HEK293 (cell line): ENCODE results near the gene NTSR1.

Experiments used
- CTCF ChIA-PET: fragments of 350-600 bp; formaldehyde crosslinking; extraction: SDS; loops from one replicate; lab custom pipeline; 2021; ENCODE audit warnings: antibody characterized with exemption; lab: Yijun Ruan, JAX
- POLR2A ChIA-PET: fragments of 300-600 bp; formaldehyde crosslinking; extraction: SDS; loops from one replicate; lab custom pipeline; 2020; ENCODE audit warnings: antibody characterized with exemption, inconsistent platforms; lab: Yijun Ruan, JAX
- H3K27ac ChIP-seq: fragments of 200-500 bp; sonication (Bioruptor generic); 2 replicates; pipeline ENCODE4 v1.5.1; 2014; ENCODE audit warnings: low read depth, low read length, control low read depth, inconsistent platforms; ENCODE audit errors: extremely low read depth
- H3K36me3 ChIP-seq, 2 experiments: fragments of 200-500 bp in 1 of 2; sonication (Bioruptor generic) in 1 of 2; 1 replicate in 1 of 2; 2 replicates in 1 of 2; pipeline ENCODE4 v1.5.1; 2014 to 2017; ENCODE audit warnings: inconsistent platforms in 2 of 2, low read length in 2 of 2; ENCODE audit not compliant: control insufficient read depth in 2 of 2, insufficient read depth in 1 of 2
- H3K4me1 ChIP-seq: fragments of 200-500 bp; sonication (Bioruptor generic); 2 replicates; pipeline ENCODE4 v1.5.1; 2014; ENCODE audit warnings: mild to moderate bottlenecking, low read length, inconsistent platforms; ENCODE audit not compliant: control insufficient read depth, insufficient read depth
- H3K4me3 ChIP-seq: 2 replicates; pipeline ENCODE4 v1.5.1; 2011; ENCODE audit warnings: low read depth, mild to moderate bottlenecking, control low read depth, low read length, moderate library complexity
- H3K9me3 ChIP-seq: fragments of 200-500 bp; sonication (Bioruptor generic); 2 replicates; pipeline ENCODE4 v1.5.1; 2014; ENCODE audit warnings: low read depth, low read length, inconsistent platforms; ENCODE audit not compliant: control insufficient read depth, insufficient read depth
- FEZF1 ChIP-seq: fragments of 450-650 bp; formaldehyde crosslinking; IDR thresholded peaks from 2 replicates; pipeline ENCODE4 v1.5.1; 2016; ENCODE audit warnings: missing biosample characterization, missing genetic modification characterization
- GLIS1 ChIP-seq: fragments of 450-650 bp; formaldehyde crosslinking; IDR thresholded peaks from 2 replicates; pipeline ENCODE4 v1.5.1; 2016; ENCODE audit warnings: missing biosample characterization, missing genetic modification characterization
- ZBTB21 ChIP-seq: fragments of 450-650 bp; formaldehyde crosslinking; IDR thresholded peaks from 2 replicates; pipeline ENCODE4 v1.5.1; 2017; ENCODE audit warnings: missing biosample characterization, missing genetic modification characterization
- ZNF133 ChIP-seq: fragments of 450-650 bp; formaldehyde crosslinking; IDR thresholded peaks from 2 replicates; pipeline ENCODE4 v1.5.1; 2016; ENCODE audit warnings: missing biosample characterization, missing genetic modification characterization
- ZNF19 ChIP-seq: fragments of 450-650 bp; formaldehyde crosslinking; IDR thresholded peaks from 2 replicates; pipeline ENCODE4; 2016; ENCODE audit warnings: missing biosample characterization, missing genetic modification characterization, low read depth
- ZNF2 ChIP-seq: fragments of 450-650 bp; formaldehyde crosslinking; IDR thresholded peaks from 2 replicates; pipeline ENCODE4 v1.5.1; 2016; ENCODE audit warnings: missing biosample characterization, missing genetic modification characterization
- ZNF248 ChIP-seq: fragments of 450-650 bp; formaldehyde crosslinking; IDR thresholded peaks from 2 replicates; pipeline ENCODE4 v1.5.1; 2017; ENCODE audit warnings: missing biosample characterization, missing genetic modification characterization
- ZNF324 ChIP-seq: fragments of 450-650 bp; formaldehyde crosslinking; IDR thresholded peaks from 2 replicates; pipeline ENCODE4 v1.5.1; 2016; ENCODE audit warnings: missing biosample characterization, missing genetic modification characterization
- ZNF335 ChIP-seq: fragments of 450-650 bp; formaldehyde crosslinking; conservative IDR thresholded peaks from 2 replicates; pipeline ENCODE4 v1.5.1; 2016; ENCODE audit warnings: missing biosample characterization, missing genetic modification characterization
- ZNF350 ChIP-seq: fragments of 450-650 bp; formaldehyde crosslinking; IDR thresholded peaks from 2 replicates; pipeline ENCODE4 v1.5.0; 2017; ENCODE audit warnings: missing biosample characterization, mild to moderate bottlenecking, missing genetic modification characterization
- ZNF391 ChIP-seq: fragments of 450-650 bp; formaldehyde crosslinking; IDR thresholded peaks from 2 replicates; pipeline ENCODE4 v1.5.1; 2016; ENCODE audit warnings: low read depth, missing biosample characterization, missing genetic modification characterization, borderline replicate concordance
- ZNF394 ChIP-seq: fragments of 450-650 bp; formaldehyde crosslinking; IDR thresholded peaks from 2 replicates; pipeline ENCODE4 v1.5.1; 2016; ENCODE audit warnings: missing biosample characterization, missing genetic modification characterization, mild to moderate bottlenecking, moderate library complexity, borderline replicate concordance
- ZNF404 ChIP-seq: fragments of 450-650 bp; formaldehyde crosslinking; IDR thresholded peaks from 2 replicates; pipeline ENCODE4 v1.5.1; 2017; ENCODE audit warnings: missing biosample characterization, missing genetic modification characterization
- ZNF548 ChIP-seq: fragments of 450-650 bp; formaldehyde crosslinking; IDR thresholded peaks from 2 replicates; pipeline ENCODE4 v1.5.1; 2016; ENCODE audit warnings: missing biosample characterization, missing genetic modification characterization
- ZNF610 ChIP-seq: fragments of 450-650 bp; formaldehyde crosslinking; IDR thresholded peaks from 2 replicates; pipeline ENCODE4 v1.5.1; 2016; ENCODE audit warnings: missing biosample characterization, missing genetic modification characterization, borderline replicate concordance
- ZNF664 ChIP-seq: fragments of 450-650 bp; formaldehyde crosslinking; IDR thresholded peaks from 2 replicates; pipeline ENCODE4 v1.5.1; 2016; ENCODE audit warnings: missing biosample characterization, missing genetic modification characterization
- ZNF791 ChIP-seq: fragments of 450-650 bp; formaldehyde crosslinking; IDR thresholded peaks from 2 replicates; pipeline ENCODE4 v1.5.1; 2016; ENCODE audit warnings: missing biosample characterization, missing genetic modification characterization
- ZNF837 ChIP-seq: fragments of 450-650 bp; formaldehyde crosslinking; IDR thresholded peaks from 2 replicates; pipeline ENCODE4 v1.5.1; 2016; ENCODE audit warnings: missing biosample characterization, missing genetic modification characterization
- TF ChIP-seq, protein P1 (sequence below): fragments of 450-650 bp; formaldehyde crosslinking; IDR thresholded peaks from 2 replicates; pipeline ENCODE4 v1.5.1; 2016; ENCODE audit warnings: missing biosample characterization, missing genetic modification characterization
- TF ChIP-seq, protein P2 (sequence below): fragments of 450-650 bp; formaldehyde crosslinking; IDR thresholded peaks from 2 replicates; pipeline ENCODE4 v1.5.1; 2016; ENCODE audit warnings: missing biosample characterization, missing genetic modification characterization
- TF ChIP-seq, protein P3 (sequence below): fragments of 450-650 bp; formaldehyde crosslinking; IDR thresholded peaks from 2 replicates; pipeline ENCODE4 v1.5.1; 2016; ENCODE audit warnings: missing biosample characterization, missing genetic modification characterization
- TF ChIP-seq, protein P4 (sequence below): fragments of 450-650 bp; formaldehyde crosslinking; IDR thresholded peaks from 2 replicates; pipeline ENCODE4 v1.5.1; 2016; ENCODE audit warnings: missing biosample characterization, missing genetic modification characterization, borderline replicate concordance

Gene NTSR1

DNA sequence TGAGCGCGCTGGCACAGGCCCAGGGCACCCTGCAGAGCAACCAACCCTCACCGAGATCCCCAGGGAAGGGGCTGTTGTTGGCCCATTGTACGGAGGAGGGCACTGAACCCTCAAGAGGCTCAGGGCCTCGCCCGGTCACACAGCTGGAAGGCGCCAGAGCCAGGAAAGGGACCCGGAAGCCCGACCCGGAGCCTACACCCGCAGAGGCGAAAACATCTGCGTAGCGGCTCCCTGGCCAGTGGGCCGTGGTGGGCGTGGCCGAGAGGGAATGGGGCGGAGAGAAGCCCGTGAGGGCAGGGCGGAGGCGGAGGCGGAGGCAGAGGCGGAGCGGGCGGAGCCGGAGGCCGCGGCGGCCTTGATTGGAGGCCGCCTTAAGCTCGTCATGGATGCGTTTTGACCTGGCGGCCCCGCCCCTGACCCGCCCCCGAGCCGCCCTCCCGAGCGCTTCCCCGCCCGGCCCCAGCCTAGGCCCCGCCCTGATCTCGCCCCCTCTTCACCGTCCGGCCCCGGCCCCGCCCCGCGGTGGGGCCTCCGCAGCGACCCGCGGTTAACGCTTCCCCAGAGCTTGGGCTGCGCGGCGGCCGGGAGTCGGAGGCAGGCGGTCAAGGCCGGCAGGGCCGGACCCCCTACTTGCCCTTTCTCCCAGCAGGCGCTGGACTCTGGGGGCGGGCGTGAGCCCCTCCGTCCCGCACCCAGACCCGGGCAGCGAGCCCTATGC, 85.5 kb downstream of the NTSR1 start (continued):
- TF ChIP-seq ZNF19 (no peak), ZNF335 (tag by site-specific recombination) (peak; percentile 94)
- TF ChIP-seq, protein P1, sequence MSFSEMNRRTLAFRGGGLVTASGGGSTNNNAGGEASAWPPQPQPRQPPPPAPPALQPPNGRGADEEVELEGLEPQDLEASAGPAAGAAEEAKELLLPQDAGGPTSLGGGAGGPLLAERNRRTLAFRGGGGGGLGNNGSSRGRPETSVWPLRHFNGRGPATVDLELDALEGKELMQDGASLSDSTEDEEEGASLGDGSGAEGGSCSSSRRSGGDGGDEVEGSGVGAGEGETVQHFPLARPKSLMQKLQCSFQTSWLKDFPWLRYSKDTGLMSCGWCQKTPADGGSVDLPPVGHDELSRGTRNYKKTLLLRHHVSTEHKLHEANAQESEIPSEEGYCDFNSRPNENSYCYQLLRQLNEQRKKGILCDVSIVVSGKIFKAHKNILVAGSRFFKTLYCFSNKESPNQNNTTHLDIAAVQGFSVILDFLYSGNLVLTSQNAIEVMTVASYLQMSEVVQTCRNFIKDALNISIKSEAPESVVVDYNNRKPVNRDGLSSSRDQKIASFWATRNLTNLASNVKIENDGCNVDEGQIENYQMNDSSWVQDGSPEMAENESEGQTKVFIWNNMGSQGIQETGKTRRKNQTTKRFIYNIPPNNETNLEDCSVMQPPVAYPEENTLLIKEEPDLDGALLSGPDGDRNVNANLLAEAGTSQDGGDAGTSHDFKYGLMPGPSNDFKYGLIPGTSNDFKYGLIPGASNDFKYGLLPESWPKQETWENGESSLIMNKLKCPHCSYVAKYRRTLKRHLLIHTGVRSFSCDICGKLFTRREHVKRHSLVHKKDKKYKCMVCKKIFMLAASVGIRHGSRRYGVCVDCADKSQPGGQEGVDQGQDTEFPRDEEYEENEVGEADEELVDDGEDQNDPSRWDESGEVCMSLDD (tag by site-specific recombination): peak; percentile 31; the same call in 1 of the 2 replicates

DNA sequence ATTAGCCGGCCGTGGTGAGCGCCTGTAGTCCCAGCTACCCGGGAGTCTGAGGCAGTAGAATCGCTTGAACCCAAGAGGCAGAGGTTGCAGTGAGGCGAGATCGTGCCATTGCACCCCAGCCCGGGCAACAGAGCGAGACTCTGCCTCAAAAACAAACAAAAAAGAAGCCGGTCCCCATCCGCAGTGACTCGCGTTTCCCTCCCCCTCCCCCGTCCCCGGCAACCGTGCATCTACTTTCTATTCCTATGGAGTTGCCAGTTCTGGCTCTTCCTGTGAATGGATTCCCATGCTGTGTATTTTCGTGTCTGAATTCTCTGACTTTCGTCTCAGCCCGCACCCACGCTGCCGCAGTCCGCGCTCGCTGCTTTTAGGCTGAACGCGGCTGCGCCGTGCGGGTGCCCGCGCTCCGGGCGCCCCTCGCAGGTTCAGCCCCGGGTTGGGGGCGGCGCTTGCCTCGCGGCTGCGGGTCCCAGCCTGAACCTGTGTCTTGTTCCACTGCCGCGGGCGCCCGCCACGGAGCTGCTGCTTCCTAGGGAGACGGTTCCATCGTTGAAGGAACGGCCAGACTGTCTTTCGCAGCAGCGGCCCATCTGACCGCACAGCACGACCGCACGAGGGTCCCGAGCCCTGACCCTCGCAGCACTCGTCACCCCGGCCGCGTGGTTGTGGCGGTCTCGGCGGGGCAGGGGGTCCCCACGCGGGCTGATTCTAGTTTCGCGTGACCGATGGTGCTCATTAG, 86.6 kb downstream of the NTSR1 start:
- POLR2A ChIA-PET: interaction anchor here (0.8 to 3.5 kb wide), 6 partner anchors 10 to 408 kb away, joined by 3 to 22 read pairs (median 4); partner anchors contain the start of genes OGFR, RPS21 and SLCO4A1
- Histone ChIP-seq H3K4me3 (peak overlapping the region; percentile 33), H3K36me3 (peaks cover 0 to 28% of the 10 kb centered on the region in 2 experiments; a peak in 1 of 3 replicates), H3K27ac (peak overlapping the region; percentile 39; the same call in 1 of the 2 replicates), H3K4me1 (no peaks in the 10 kb centered on the region), H3K9me3 (no peaks in the 10 kb centered on the region)
- CTCF ChIA-PET: interaction anchor here (1.1 to 1.9 kb wide), 4 partner anchors 13 to 295 kb away, joined by 4 to 12 read pairs (median 4); no protein-coding TSS in a partner anchor
- TF ChIP-seq ZNF391 (no peak), ZNF404 (tag by site-specific recombination) (no peak), ZNF664 (tag by site-specific recombination) (0 out of 2 replicates have a peak, but pooled peaks have one; percentile 2), ZBTB21 (tag by site-specific recombination) (0 out of 2 replicates have a peak, but pooled peaks have one; percentile 1), GLIS1 (tag by site-specific recombination) (no peak), ZNF2 (tag by site-specific recombination) (no peak), ZNF837 (tag by site-specific recombination) (no peak), ZNF610 (tag by site-specific recombination) (no peak), ZNF324 (tag by site-specific recombination) (no peak), ZNF791 (tag by site-specific recombination) (0 out of 2 replicates have a peak, but pooled peaks have one; percentile 40), ZNF548 (tag by site-specific recombination) (no peak), ZNF133 (tag by site-specific recombination) (no peak), FEZF1 (tag by site-specific recombination) (no peak), ZNF248 (tag by site-specific recombination) (no peak), ZNF350 (no peak), ZNF394 (tag by site-specific recombination) (no peak)
- TF ChIP-seq, protein P2, sequence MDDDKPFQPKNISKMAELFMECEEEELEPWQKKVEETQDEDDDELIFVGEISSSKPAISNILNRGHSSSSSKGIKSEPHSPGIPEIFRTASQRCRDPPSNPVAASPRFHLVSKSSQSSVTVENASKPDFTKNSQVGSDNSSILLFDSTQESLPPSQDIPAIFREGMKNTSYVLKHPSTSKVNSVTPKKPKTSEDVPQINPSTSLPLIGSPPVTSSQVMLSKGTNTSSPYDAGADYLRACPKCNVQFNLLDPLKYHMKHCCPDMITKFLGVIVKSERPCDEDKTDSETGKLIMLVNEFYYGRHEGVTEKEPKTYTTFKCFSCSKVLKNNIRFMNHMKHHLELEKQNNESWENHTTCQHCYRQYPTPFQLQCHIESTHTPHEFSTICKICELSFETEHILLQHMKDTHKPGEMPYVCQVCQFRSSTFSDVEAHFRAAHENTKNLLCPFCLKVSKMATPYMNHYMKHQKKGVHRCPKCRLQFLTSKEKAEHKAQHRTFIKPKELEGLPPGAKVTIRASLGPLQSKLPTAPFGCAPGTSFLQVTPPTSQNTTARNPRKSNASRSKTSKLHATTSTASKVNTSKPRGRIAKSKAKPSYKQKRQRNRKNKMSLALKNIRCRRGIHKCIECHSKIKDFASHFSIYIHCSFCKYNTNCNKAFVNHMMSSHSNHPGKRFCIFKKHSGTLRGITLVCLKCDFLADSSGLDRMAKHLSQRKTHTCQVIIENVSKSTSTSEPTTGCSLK: no peak
- TF ChIP-seq, protein P3, sequence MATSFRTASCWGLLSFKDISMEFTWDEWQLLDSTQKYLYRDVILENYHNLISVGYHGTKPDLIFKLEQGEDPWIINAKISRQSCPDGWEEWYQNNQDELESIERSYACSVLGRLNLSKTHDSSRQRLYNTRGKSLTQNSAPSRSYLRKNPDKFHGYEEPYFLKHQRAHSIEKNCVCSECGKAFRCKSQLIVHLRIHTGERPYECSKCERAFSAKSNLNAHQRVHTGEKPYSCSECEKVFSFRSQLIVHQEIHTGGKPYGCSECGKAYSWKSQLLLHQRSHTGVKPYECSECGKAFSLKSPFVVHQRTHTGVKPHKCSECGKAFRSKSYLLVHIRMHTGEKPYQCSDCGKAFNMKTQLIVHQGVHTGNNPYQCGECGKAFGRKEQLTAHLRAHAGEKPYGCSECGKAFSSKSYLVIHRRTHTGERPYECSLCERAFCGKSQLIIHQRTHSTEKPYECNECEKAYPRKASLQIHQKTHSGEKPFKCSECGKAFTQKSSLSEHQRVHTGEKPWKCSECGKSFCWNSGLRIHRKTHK (tag by site-specific recombination): no peak
- TF ChIP-seq, protein P4, sequence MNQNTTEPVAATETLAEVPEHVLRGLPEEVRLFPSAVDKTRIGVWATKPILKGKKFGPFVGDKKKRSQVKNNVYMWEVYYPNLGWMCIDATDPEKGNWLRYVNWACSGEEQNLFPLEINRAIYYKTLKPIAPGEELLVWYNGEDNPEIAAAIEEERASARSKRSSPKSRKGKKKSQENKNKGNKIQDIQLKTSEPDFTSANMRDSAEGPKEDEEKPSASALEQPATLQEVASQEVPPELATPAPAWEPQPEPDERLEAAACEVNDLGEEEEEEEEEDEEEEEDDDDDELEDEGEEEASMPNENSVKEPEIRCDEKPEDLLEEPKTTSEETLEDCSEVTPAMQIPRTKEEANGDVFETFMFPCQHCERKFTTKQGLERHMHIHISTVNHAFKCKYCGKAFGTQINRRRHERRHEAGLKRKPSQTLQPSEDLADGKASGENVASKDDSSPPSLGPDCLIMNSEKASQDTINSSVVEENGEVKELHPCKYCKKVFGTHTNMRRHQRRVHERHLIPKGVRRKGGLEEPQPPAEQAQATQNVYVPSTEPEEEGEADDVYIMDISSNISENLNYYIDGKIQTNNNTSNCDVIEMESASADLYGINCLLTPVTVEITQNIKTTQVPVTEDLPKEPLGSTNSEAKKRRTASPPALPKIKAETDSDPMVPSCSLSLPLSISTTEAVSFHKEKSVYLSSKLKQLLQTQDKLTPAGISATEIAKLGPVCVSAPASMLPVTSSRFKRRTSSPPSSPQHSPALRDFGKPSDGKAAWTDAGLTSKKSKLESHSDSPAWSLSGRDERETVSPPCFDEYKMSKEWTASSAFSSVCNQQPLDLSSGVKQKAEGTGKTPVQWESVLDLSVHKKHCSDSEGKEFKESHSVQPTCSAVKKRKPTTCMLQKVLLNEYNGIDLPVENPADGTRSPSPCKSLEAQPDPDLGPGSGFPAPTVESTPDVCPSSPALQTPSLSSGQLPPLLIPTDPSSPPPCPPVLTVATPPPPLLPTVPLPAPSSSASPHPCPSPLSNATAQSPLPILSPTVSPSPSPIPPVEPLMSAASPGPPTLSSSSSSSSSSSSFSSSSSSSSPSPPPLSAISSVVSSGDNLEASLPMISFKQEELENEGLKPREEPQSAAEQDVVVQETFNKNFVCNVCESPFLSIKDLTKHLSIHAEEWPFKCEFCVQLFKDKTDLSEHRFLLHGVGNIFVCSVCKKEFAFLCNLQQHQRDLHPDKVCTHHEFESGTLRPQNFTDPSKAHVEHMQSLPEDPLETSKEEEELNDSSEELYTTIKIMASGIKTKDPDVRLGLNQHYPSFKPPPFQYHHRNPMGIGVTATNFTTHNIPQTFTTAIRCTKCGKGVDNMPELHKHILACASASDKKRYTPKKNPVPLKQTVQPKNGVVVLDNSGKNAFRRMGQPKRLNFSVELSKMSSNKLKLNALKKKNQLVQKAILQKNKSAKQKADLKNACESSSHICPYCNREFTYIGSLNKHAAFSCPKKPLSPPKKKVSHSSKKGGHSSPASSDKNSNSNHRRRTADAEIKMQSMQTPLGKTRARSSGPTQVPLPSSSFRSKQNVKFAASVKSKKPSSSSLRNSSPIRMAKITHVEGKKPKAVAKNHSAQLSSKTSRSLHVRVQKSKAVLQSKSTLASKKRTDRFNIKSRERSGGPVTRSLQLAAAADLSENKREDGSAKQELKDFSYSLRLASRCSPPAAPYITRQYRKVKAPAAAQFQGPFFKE (tag by site-specific recombination): no peak
